Adrenal gland (tissue), 5 donors: ENCODE data around the gene UVSSA.

Experiments
- POLR2A ChIP-seq, 2 donors: fragments of 450-650 bp; IDR thresholded peaks; one replicate each; pipeline ENCODE4 v1.6.1; 2017; ENCODE audit warnings: antibody characterized with exemption in 2 of 2, mild to moderate bottlenecking in 2 of 2, moderate library complexity in 1 of 2
- TF ChIP-seq, protein P1 (sequence below), 6 experiments: fragments of 450-650 bp in 4 of 6; fragments of 200-600 bp in 2 of 6; sonication (generic) in 1 of 6; IDR thresholded peaks; 1 replicate in 5 of 6; 2 replicates in 1 of 6; pipeline versions ENCODE4 v1.5.1 to v1.8.0; 2016 to 2021; ENCODE audit warnings: antibody characterized with exemption in 6 of 6, mild to moderate bottlenecking in 2 of 6, moderate library complexity in 1 of 6
- donor health status: DM: no; HTN: no; CAD: no.

- TF ChIP-seq POLR2A (IDR thresholded peaks at IDR 0.05), result no peak
- TF ChIP-seq, protein P1, sequence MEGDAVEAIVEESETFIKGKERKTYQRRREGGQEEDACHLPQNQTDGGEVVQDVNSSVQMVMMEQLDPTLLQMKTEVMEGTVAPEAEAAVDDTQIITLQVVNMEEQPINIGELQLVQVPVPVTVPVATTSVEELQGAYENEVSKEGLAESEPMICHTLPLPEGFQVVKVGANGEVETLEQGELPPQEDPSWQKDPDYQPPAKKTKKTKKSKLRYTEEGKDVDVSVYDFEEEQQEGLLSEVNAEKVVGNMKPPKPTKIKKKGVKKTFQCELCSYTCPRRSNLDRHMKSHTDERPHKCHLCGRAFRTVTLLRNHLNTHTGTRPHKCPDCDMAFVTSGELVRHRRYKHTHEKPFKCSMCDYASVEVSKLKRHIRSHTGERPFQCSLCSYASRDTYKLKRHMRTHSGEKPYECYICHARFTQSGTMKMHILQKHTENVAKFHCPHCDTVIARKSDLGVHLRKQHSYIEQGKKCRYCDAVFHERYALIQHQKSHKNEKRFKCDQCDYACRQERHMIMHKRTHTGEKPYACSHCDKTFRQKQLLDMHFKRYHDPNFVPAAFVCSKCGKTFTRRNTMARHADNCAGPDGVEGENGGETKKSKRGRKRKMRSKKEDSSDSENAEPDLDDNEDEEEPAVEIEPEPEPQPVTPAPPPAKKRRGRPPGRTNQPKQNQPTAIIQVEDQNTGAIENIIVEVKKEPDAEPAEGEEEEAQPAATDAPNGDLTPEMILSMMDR (IDR thresholded peaks at IDR 0.05), result no peak
Measured at GRCh38 chr4:1328267-1329155, 18.5 kb upstream of the UVSSA start.
